Loucy (cell line): ENCODE measurements around the gene OPA3.

Source experiments
- H2AFZ ChIP-seq: fragments of 200-600 bp; sonication (generic); 2 replicates; pipeline ENCODE4 v1.6.0; 2016; ENCODE audit warnings: antibody characterized with exemption, mild to moderate bottlenecking, low read length, moderate library complexity
- H3F3A ChIP-seq: fragments of 200-600 bp; 2 replicates; pipeline ENCODE4 v1.6.0; 2016; ENCODE audit warnings: antibody characterized with exemption, low read depth, mild to moderate bottlenecking
- H3K27me3 ChIP-seq: fragments of 200-600 bp; sonication (generic); 2 replicates; pipeline ENCODE4 v1.6.1; 2014; ENCODE audit warnings: low read length, mild to moderate bottlenecking; ENCODE audit not compliant: insufficient read depth, poor library complexity, severe bottlenecking
- H3K36me3 ChIP-seq: fragments of 200-600 bp; sonication (generic); 2 replicates; pipeline ENCODE4 v1.6.1; 2016; ENCODE audit warnings: low read length; ENCODE audit not compliant: insufficient read depth
- H3K4me1 ChIP-seq: fragments of 200-600 bp; sonication (generic); 2 replicates; pipeline ENCODE4 v1.5.1; 2014; ENCODE audit warnings: low read length, mild to moderate bottlenecking; ENCODE audit not compliant: insufficient read depth, poor library complexity, severe bottlenecking
- H3K4me2 ChIP-seq: fragments of 200-600 bp; sonication (generic); 2 replicates; pipeline ENCODE4 v1.6.0; 2014; ENCODE audit warnings: antibody characterized with exemption, low read length, low read depth, mild to moderate bottlenecking; ENCODE audit not compliant: poor library complexity, severe bottlenecking
- H3K4me3 ChIP-seq: fragments of 200-600 bp; sonication (generic); 2 replicates; pipeline ENCODE4 v1.5.1; 2014; ENCODE audit warnings: low read length, mild to moderate bottlenecking, mixed read lengths; ENCODE audit not compliant: poor library complexity, severe bottlenecking
- H3K79me2 ChIP-seq: fragments of 200-600 bp; sonication (generic); 2 replicates; pipeline ENCODE4 v1.6.1; 2014; ENCODE audit warnings: low read length; ENCODE audit not compliant: insufficient read depth
- H3K9ac ChIP-seq: fragments of 200-600 bp; sonication (generic); 2 replicates; pipeline ENCODE4 v1.6.0; 2014; ENCODE audit warnings: mild to moderate bottlenecking, low read depth, low read length, moderate library complexity; ENCODE audit not compliant: poor library complexity, severe bottlenecking
- H3K9me2 ChIP-seq: fragments of 200-600 bp; sonication (generic); replicated peaks from 2 replicates; pipeline ENCODE4 v1.6.1; 2016; ENCODE audit warnings: low read depth, low read length, mixed read lengths
- H3K9me3 ChIP-seq: fragments of 200-600 bp; sonication (generic); 2 replicates; pipeline ENCODE4 v1.6.1; 2014; ENCODE audit warnings: mild to moderate bottlenecking, antibody characterized with exemption, low read length, low read depth; ENCODE audit not compliant: insufficient read depth
- H4K20me1 ChIP-seq: fragments of 200-600 bp; sonication (generic); 2 replicates; pipeline ENCODE4 v1.6.0; 2014; ENCODE audit warnings: antibody characterized with exemption, low read length, mild to moderate bottlenecking; ENCODE audit not compliant: insufficient read depth, poor library complexity, severe bottlenecking
- EZH2phosphoT487 ChIP-seq: fragments of 200-600 bp; IDR thresholded peaks from 2 replicates; pipeline ENCODE4 v1.6.1; 2018; ENCODE audit warnings: antibody characterized with exemption, mild to moderate bottlenecking, moderate library complexity, borderline replicate concordance
- TF ChIP-seq, protein P1 (sequence below): fragments of 200-600 bp; sonication (generic); conservative IDR thresholded peaks from 2 replicates; pipeline ENCODE4 v1.5.1; 2014; ENCODE audit warnings: mild to moderate bottlenecking, antibody characterized with exemption, low read length

OPA3 gene

DNA sequence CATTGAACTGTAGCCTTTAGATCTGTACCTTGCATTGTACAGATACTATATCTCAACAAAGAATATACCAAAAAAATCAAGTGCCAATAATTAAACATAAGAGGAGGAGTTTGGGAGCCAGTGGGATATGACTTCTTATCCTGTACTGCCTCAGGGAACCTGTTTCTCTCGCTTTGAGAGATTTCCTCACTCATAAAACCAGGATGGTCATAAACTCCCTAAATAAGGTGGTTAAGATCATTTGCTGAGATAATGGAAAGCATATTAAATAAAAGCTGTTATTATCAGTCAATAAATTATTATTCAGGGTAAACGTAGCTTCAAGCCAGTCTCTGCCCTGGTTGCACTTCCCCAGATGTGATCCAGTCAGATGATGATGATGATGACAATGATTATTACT is 17.0 kb downstream of the OPA3 start:
- Histone ChIP-seq H4K20me1 (peaks cover 8% of the 10 kb centered on the region), H3K4me2 (no peak overlapping the region), H3F3A (no peaks in the 10 kb centered on the region), H3K27me3 (no peaks in the 10 kb centered on the region), H3K79me2 (peaks cover 13% of the 10 kb centered on the region; the same call in 1 of the 2 replicates), H3K9me2 (no peaks in the 10 kb centered on the region), H3K4me1 (no peaks in the 10 kb centered on the region), H3K36me3 (no peaks in the 10 kb centered on the region), H2AFZ (no peak overlapping the region), H3K9ac (no peak overlapping the region), H3K9me3 (no peaks in the 10 kb centered on the region), H3K4me3 (no peak overlapping the region)
- TF ChIP-seq, protein P1, sequence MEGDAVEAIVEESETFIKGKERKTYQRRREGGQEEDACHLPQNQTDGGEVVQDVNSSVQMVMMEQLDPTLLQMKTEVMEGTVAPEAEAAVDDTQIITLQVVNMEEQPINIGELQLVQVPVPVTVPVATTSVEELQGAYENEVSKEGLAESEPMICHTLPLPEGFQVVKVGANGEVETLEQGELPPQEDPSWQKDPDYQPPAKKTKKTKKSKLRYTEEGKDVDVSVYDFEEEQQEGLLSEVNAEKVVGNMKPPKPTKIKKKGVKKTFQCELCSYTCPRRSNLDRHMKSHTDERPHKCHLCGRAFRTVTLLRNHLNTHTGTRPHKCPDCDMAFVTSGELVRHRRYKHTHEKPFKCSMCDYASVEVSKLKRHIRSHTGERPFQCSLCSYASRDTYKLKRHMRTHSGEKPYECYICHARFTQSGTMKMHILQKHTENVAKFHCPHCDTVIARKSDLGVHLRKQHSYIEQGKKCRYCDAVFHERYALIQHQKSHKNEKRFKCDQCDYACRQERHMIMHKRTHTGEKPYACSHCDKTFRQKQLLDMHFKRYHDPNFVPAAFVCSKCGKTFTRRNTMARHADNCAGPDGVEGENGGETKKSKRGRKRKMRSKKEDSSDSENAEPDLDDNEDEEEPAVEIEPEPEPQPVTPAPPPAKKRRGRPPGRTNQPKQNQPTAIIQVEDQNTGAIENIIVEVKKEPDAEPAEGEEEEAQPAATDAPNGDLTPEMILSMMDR: no peak
- no peak for TF ChIP-seq EZH2phosphoT487

DNA sequence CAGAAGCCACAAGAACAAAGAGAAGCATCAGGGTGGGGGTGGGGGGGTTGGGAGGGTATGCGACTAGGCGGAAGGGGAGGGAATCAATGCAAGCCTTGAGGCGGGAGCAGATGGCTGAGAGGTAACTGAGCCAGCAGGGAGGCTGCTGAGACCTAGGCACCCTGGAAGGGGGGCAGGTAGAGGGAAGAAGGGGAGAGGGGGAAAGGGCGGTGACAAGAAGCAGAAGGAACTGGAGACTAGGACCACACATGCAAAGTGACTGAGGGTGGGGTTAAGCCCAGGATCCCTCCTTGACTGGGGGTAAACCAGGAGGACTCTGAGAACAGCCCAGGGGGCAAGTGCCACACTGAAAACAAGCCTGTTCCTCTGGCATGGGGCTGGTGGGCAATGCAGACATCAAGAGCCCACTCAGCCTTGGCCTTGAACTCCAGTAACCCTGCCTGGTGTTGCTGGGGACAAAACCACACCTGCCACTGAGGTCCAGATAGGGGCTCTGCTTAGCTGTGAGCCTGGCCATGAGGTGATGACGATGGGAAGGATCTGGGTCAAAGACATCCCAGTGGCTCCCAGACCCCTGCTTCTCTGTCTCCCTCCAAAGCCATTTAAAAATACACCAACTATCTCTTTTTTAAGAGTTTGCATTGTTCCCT is 20.3 kb downstream of the OPA3 start:
- Histone ChIP-seq H3K27me3 (no peaks in the 10 kb centered on the region), H3K9me2 (no peaks in the 10 kb centered on the region), H3K79me2 (peaks cover 5% of the 10 kb centered on the region; the same call in 1 of the 2 replicates), H4K20me1 (peaks cover 5% of the 10 kb centered on the region), H3F3A (no peaks in the 10 kb centered on the region), H3K4me2 (no peak overlapping the region), H3K4me1 (no peaks in the 10 kb centered on the region), H2AFZ (no peak overlapping the region), H3K36me3 (no peaks in the 10 kb centered on the region), H3K9ac (no peak overlapping the region), H3K4me3 (no peak overlapping the region), H3K9me3 (no peaks in the 10 kb centered on the region)
- TF ChIP-seq, protein P1: no peak
- no peak for TF ChIP-seq EZH2phosphoT487

DNA sequence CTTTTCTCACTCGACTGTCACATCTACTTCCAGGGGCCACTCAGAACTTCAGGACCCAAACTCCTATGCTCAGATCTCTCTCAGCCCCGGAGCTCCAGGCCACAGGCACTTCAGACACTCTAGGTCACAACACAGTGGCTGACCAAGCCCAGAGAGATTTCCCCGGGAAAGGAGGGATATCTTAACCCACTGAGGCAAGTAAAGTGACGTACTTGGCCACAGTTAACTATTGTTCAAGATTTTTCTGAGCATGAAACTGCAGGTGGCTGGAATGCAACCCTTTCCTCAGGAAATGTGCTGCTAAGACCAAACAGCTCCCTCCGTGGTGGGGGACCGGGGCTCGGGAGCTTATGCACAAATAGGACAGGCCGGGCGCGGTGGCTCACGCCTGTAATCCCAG is 23.9 kb downstream of the OPA3 start:
- H3K4me1 ChIP-seq: no peaks in the 10 kb centered on the region
- H3K27me3 ChIP-seq: no peaks in the 10 kb centered on the region
- no peaks in the 10 kb centered on the region for H3F3A ChIP-seq
- no peak overlapping the region for H3K9ac ChIP-seq
- no peak overlapping the region for H3K4me3 ChIP-seq
- no peaks in the 10 kb centered on the region for H3K36me3 ChIP-seq
- H2AFZ ChIP-seq: no peak overlapping the region
- peaks cover 5% of the 10 kb centered on the region; the same call in 1 of the 2 replicates for H3K79me2 ChIP-seq
- H3K4me2 ChIP-seq: no peak overlapping the region
- no peaks in the 10 kb centered on the region for H3K9me2 ChIP-seq
- no peaks in the 10 kb centered on the region for H3K9me3 ChIP-seq
- peaks cover 6% of the 10 kb centered on the region for H4K20me1 ChIP-seq
- TF ChIP-seq, protein P1: no peak
- no peak for TF ChIP-seq EZH2phosphoT487
